Stromal cell of bone marrow (primary cell): Measurements from ENCODE around the gene RAB5A.
"Not testable (repeated sequence)": the region's sequence is repeated elsewhere in the genome, so short reads cannot be mapped to it uniquely, and the experiment has no call there.

ENCODE experiments used
- DNase-seq: peaks from one replicate; pipeline ENCODE4 v3.0.0-alpha.2; 2012; ENCODE audit warnings: low read depth

The RAB5A gene

GRCh38 chr3:20028905-20029331 is 82.0 kb downstream of the RAB5A start:
- no peak for DNase-seq

GRCh38 chr3:20031939-20032338 is 85.0 kb downstream of the RAB5A start:
- DNase-seq = not testable (repeated sequence)
